Transverse colon (tissue), 4 donors: ENCODE data around the gene DROSHA. TPM values are rescaled to one million over a fixed set of nuclear protein-coding genes. Genes with fewer than 3 reads are reported as not detected.
"Not testable (repeated sequence)": the region's sequence is repeated elsewhere in the genome, so short reads cannot be mapped to it uniquely, and the experiment has no call there.

Experiments
- DNase-seq: peaks from one replicate; pipeline ENCODE4 v3.0.0-alpha.2; 2019
- H3K27ac ChIP-seq, 4 donors: fragments of 200-600 bp; sonication (generic); 2 replicates each; pipeline ENCODE4 v1.5.1; 2016 to 2018; ENCODE audit warnings: inconsistent platforms in 4 of 4
- H3K27me3 ChIP-seq: fragments of 200-600 bp; sonication (generic); 2 replicates; pipeline ENCODE4 v1.5.1; 2017; ENCODE audit warnings: inconsistent platforms
- H3K36me3 ChIP-seq, 4 donors: fragments of 200-600 bp; sonication (generic); 2 replicates each; pipeline ENCODE4 v1.5.1; 2017 to 2019; ENCODE audit warnings: inconsistent platforms in 4 of 4
- H3K4me1 ChIP-seq, 4 donors: fragments of 200-600 bp; sonication (generic); 2 replicates each; pipeline ENCODE4 v1.5.1; 2017 to 2020; ENCODE audit warnings: inconsistent platforms in 4 of 4
- H3K4me3 ChIP-seq, 4 donors: fragments of 200-600 bp; sonication (generic); 1 replicate in 1 of 4; 2 replicates in 3 of 4; pipeline versions ENCODE4 v1.5.1 to v1.6.1; 2017 to 2019; ENCODE audit warnings: inconsistent platforms in 4 of 4
- H3K9me3 ChIP-seq, 2 donors: fragments of 200-600 bp; sonication (generic); 2 replicates each; pipeline ENCODE4 v1.5.1; 2017 to 2019; ENCODE audit warnings: inconsistent platforms in 2 of 2
- EP300 ChIP-seq: sonication (generic); formaldehyde crosslinking; IDR thresholded peaks from one replicate; pipeline ENCODE4 v1.6.1; 2017; ENCODE audit warnings: antibody characterized with exemption, low read depth
- POLR2A ChIP-seq: fragments of 450-650 bp; IDR thresholded peaks from one replicate; pipeline ENCODE4 v1.6.1; 2016; ENCODE audit warnings: antibody characterized with exemption, mild to moderate bottlenecking, moderate library complexity
- POLR2AphosphoS5 ChIP-seq, 3 donors: sonication (generic); formaldehyde crosslinking; IDR thresholded peaks; one replicate each; pipeline ENCODE4 v1.6.1; 2016; ENCODE audit warnings: antibody characterized with exemption in 3 of 3
- WGBS, 2 donors: methylation state at CpG; one replicate each; pipeline ENCODE4 v1.1.5; 2018; ENCODE audit warnings: low coverage in 1 of 2; 5-methylcytosine and 5-hydroxymethylcytosine counted together
- in situ Hi-C, 4 donors: fragments of 200-750 bp; cut with MboI; loops; one replicate each; pipeline versions ENCODE4 v1.15.0 to v1.15.1; 2017; ENCODE audit warnings: low sequenced_read_pairs in 3 of 4, low pct_ligation_motif_present in 1 of 4, low pct_unique_long_range_greater_than_20kb in 1 of 4
- intact Hi-C: fragments of 100-400 bp; cut with DNase I; formaldehyde crosslinking; loops from one replicate; pipeline ENCODE4 v1.15.1; 2023; ENCODE audit warnings: low total_unique reads
- total RNA-seq, 4 donors: library from RNA; depleted of rRNA; stranded (reverse); fragments of >200 nt; gene quantifications; one replicate each; pipeline ENCODE4 v1.1.0, GENCODE V29; 2016
- TF ChIP-seq, protein P1 (sequence below), 5 experiments: fragments of 200-600 bp in 3 of 5; fragments of 450-650 bp in 2 of 5; sonication (generic) in 3 of 5; IDR thresholded peaks; 1 replicate in 2 of 5; 2 replicates in 3 of 5; pipeline ENCODE4 v1.5.1; 2016 to 2017; ENCODE audit warnings: antibody characterized with exemption in 5 of 5, inconsistent platforms in 3 of 5, mild to moderate bottlenecking in 2 of 5, moderate library complexity in 1 of 5

The DROSHA gene
- total RNA-seq, 4 donors from 2014 or later = 32.2 to 503 (median 47.4) TPM

DNA sequence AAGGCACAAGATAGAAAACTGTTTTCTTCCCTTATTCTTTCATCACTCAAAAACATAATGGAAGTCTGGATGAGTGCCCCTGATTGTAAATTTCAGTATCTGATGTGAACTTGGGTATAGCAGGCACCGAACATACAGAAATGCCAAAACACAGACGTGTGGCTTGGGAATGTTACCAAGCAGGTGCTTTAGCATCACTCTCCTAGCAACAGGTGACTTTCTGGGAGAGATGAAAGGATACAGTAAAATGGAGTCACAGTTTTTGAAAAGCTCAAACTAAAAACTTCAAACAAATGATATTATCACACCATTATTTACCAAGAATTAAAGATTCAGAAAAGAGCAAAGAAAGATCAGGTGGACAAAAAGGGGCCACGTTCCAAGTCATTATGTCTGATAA, 130.2 kb downstream of the DROSHA start:
- no peak for DNase-seq
- in situ Hi-C loops = no loop called here
- H3K4me3 ChIP-seq = no peak overlapping the region
- no peaks in the 10 kb centered on the region for H3K9me3 ChIP-seq
- H3K36me3 ChIP-seq = peaks cover 0 to 48% (median 10%) of the 10 kb centered on the region in 4 donors
- H3K27ac ChIP-seq = no peak overlapping the region
- 75 to 97% methylated on average over 3 of the region's 3 CpGs for WGBS, 2 donors
- TF ChIP-seq EP300 = no peak
- TF ChIP-seq POLR2AphosphoS5 (IDR thresholded peaks at IDR 0.05) = no peak
- TF ChIP-seq, protein P1, sequence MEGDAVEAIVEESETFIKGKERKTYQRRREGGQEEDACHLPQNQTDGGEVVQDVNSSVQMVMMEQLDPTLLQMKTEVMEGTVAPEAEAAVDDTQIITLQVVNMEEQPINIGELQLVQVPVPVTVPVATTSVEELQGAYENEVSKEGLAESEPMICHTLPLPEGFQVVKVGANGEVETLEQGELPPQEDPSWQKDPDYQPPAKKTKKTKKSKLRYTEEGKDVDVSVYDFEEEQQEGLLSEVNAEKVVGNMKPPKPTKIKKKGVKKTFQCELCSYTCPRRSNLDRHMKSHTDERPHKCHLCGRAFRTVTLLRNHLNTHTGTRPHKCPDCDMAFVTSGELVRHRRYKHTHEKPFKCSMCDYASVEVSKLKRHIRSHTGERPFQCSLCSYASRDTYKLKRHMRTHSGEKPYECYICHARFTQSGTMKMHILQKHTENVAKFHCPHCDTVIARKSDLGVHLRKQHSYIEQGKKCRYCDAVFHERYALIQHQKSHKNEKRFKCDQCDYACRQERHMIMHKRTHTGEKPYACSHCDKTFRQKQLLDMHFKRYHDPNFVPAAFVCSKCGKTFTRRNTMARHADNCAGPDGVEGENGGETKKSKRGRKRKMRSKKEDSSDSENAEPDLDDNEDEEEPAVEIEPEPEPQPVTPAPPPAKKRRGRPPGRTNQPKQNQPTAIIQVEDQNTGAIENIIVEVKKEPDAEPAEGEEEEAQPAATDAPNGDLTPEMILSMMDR (IDR thresholded peaks at IDR 0.05) = no peak
- no peak for TF ChIP-seq POLR2A
- H3K4me1 ChIP-seq = no peaks in the 10 kb centered on the region
- intact Hi-C loops = no loop called here
- H3K27me3 ChIP-seq = no peaks in the 10 kb centered on the region

DNA sequence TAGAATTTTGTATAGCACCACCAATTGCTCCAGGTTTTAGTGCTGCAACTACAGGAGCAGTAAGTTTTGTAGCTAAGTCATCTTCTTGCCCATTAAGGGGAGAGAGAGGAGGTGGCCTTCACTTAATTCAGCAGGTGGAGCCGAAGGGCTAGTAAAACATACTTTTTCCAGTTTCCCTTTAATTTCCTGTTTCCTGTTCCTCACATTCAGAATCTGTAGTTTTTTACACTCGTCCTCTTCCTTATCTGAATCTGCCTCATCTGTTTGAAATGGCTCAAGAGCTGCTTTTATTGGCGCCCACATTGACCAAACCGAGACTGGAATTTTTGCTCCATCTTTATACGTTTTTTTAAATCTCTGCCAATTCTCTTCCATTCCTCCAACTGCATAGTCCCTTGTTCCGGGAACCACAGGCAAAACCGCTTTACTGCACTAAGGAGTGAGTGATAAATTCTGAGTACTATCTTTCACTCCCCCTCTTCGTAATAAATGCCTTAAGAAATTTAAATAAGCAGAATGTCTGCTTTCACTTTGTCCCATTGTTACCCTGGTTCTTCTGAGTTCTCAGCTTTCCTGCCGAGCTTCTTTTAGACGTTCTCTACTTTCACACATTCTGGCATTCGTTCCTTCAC, 133.9 kb downstream of the DROSHA start:
- Histone ChIP-seq H3K36me3 (peaks cover 0 to 28% (median 3%) of the 10 kb centered on the region in 4 donors), H3K4me3 (no peak overlapping the region), H3K4me1 (no peaks in the 10 kb centered on the region), H3K27ac (no peak overlapping the region), H3K27me3 (no peaks in the 10 kb centered on the region), H3K9me3 (no peaks in the 10 kb centered on the region)
- WGBS, 2 donors = 77 to 81% methylated on average over 9 to 11 of the region's 11 CpGs
- TF ChIP-seq EP300 (no peak), POLR2AphosphoS5 (IDR thresholded peaks at IDR 0.05) (no peak), POLR2A (no peak)
- TF ChIP-seq, protein P1 (IDR thresholded peaks at IDR 0.05) = no peak
- DNase-seq = no peak
- intact Hi-C loops = no loop called here
- in situ Hi-C loops = no loop called here

DNA sequence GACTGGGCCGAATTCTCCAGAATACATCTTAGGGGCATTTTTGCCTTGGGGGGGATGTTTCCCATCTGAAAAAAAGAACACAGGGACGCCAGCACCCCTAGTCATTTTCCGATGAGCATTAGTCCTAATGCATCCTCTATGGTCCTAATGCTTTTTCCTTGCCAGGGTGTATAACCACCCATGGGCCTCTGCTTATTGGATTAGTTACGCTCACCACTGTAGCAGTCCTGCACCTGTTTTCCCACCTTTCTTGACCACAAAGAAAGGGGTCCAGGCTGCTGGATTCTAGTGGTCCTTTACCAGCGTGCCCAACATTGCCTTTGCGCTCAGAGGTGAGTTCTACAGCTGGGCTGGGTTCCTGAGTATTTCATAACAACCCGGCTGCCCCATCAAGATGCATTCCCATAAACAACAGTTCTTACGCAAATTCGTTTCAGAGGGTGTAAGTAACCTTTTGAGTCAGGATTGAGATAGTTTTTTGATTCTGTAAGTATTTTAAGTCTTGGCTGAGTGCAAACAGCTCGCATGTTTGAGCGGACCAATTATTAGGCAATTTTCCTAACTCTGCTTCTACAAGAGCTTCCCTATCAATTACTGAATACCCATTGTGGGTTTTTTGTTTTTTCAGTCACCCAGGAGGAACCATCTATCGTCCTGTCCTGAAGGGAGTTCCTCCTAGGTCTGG, 135.1 kb downstream of the DROSHA start:
- Histone ChIP-seq H3K36me3 (peaks cover 0 to 19% (median 1%) of the 10 kb centered on the region in 4 donors), H3K9me3 (no peaks in the 10 kb centered on the region), H3K27me3 (no peaks in the 10 kb centered on the region), H3K4me3 (no peak overlapping the region), H3K4me1 (no peaks in the 10 kb centered on the region), H3K27ac (no peak overlapping the region)
- 81 to 86% methylated on average over 3 to 12 of the region's 12 CpGs for WGBS, 2 donors
- in situ Hi-C loops = no loop called here
- intact Hi-C loops = no loop called here
- DNase-seq = no peak
- TF ChIP-seq, protein P1 (IDR thresholded peaks at IDR 0.05) = no peak
- TF ChIP-seq EP300 = no peak

DNA sequence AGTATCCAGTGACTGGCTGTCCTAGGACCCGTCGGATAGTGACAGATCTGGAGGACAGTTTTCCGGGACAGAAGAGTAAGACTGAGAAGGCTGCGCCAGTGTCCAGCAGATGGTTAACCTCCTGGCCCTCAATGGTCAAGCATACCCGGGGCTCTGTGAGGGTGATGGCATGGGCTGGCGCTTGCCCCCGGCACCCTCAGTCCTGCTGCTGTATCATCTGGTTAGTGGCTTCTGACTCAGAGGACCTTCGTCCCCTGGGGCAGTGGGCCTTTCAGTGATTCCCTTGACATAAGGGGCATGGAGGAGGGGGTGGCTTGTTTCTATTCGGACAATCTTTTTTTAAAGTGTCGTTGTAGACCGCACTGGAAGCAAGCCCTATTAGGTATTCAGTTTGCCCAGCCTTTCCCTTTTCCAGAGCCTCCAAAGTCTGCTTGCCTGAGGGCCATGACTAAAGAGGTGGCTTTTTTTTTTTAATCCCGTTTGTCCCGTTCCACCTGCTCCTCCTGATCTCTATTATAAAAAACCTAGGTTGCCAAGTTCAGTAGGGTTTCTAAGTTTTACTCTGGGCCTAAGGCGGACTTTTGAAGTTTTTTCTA, 136.3 kb downstream of the DROSHA start:
- H3K36me3 ChIP-seq, H3K4me3 ChIP-seq, DNase-seq, H3K27ac ChIP-seq, H3K9me3 ChIP-seq, H3K27me3 ChIP-seq, in situ Hi-C loops, intact Hi-C loops, H3K4me1 ChIP-seq: not testable (repeated sequence)
- 81 to 89% methylated on average over 10 to 14 of the region's 14 CpGs for WGBS, 2 donors
